HuH-7.5 (cell line): Measurements from ENCODE around the gene BLMH.

Experiments used
- DNase-seq: peaks from one replicate; pipeline ENCODE4 v3.0.0; 2011; ENCODE audit warnings: low spot score

Gene BLMH

DNA sequence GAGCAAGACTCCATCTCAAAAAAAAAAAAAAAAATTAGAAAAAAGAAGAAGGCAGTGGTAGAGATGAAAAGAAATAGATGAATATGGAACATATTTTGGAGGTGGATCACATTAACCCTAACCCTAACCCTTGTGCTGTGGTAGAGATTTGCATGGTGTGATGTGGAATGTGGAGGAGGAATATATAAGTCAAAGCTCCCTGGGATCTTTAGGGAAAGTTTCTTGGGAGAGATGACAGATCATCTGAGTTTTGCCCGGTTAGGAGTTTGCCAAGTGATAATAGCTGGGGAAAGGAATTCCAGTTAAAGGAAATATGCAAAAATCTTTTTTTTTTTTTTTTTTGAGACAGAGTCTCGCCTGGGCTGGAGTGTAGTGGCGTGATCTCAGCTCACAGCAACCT, 13.0 kb upstream of the BLMH start:
- no peak for DNase-seq

DNA sequence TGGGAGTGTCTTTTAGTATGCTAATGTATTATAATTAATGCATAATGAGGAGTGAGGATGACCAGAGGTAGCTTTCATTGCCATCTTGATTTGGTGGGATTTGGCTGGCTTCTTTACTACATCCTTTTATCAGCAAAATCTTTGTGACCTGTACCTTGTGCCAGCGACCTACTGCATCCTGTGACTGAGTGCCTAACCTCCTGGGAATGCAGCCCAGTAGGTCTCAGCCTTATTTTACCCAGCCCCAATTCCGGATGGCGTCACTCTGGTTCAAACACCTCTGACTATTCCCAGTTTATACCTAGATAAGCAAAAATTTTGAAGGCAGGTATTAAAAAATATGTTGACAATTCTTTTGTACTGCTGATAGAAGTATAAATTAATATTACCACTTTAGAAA, 10.5 kb upstream of the BLMH start:
- no peak for DNase-seq

DNA sequence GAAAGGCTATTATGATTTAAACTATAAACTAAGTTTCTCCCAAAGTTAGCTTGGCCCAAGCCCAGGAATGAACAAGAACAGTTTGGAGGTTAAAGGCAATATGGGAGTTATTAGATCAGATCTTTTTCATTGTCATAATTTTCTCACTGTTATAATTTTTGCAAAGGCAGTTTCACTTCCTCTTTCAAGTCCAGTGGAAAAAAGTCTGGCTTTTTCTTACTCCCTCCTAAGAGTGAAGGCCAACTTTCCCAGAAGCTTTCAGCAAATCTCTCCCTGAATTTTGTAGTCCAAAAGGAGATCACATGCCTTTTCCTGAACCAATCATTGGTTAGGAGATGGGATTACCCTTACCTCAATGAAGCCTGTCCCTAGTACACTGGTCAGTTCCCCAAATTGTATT, 9.1 kb upstream of the BLMH start:
- no peak for DNase-seq

DNA sequence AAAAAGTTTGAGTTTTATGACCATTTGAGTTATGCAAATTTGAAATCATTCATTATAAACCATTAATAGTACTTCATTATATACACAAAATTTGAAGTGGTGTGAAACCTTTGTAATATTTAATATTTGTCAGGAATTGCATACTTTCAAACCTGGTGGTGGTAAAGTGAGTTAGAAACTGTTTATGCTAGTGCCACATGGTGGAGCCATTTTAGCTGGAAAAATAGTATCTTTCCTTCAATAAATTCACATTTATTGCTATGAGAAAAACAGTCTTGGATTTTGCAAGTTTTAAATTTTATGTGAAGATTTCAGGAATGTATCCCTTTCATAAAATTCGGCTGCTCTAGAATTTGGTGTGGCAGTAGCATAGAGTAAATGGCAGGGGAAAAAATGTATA, 7.3 kb upstream of the BLMH start:
- DNase-seq = no peak

DNA sequence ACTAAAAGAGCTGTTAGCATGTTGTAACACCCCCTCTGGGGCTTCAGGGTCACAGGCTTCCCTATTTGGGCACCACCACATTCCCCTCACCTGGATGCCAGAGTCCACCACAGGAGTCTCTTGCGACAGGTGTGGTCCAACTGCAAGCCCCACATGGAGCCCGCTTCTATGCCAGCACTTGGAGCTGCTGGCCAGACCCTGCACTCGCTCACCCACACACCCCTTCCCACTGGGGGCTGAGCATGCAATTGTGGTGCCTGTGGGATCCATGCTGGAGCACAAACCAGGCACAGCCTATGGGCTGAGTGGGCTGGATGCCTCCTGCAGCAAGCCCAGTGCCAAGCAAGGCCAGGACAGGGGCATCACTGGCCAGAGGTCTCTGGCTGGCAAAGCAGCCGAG, 6.0 kb upstream of the BLMH start:
- DNase-seq = no peak

DNA sequence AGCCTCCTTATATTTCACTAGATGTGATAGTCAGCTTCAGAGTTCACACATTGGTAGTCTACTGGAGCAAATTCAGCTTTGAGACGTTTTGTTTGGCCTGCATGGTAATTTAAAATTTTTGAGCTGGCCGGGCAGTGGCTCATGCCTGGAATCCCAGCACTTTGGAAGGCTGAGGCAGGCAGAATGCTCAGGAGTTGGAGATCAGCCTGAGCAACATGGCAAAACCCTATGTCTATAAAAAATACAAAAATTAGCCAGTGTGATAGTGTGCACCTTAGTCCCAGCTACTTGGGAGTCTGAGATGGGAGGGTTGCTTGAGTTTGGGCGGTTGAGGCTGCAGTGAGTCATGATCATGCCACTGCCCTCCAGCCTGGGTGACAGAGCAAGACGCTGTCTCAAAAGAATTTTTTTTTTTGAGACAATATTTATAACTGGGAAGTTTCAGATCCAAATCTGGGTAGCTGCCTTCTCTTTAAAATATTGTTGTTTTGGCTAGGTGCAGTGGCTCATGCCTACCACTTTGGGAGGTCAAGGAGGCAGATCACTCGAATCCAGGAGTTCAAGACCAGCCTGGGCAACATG, 4.8 kb upstream of the BLMH start:
- DNase-seq = no peak

DNA sequence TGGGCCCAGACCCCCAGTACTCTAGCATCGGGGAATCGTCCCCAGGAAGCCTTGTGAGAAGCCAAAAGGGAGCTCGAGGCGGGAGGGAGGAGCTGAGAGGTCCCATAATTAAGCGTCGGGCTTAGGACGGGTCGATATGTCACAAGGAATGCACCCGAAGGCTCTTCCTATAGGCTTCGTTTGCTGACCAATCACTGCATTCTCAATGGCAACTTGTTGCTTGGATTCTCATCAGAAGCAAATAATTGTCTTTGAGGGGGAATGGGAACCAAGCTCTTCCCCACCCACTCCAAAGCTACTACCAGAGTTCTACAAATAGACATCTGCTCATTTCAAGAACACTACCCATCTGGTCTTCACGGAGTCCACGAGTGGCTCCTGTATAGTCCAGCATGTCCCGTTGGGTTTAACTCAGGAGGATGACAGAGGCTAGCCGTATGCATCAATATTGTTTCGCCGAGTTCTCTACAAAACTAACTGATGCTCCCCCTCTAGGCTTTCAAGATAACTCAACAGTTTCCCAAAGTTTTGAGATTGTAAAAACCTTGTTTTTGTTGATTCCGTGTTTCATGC, 628 bp upstream of the BLMH start:
- peak; percentile 49 for DNase-seq

DNA sequence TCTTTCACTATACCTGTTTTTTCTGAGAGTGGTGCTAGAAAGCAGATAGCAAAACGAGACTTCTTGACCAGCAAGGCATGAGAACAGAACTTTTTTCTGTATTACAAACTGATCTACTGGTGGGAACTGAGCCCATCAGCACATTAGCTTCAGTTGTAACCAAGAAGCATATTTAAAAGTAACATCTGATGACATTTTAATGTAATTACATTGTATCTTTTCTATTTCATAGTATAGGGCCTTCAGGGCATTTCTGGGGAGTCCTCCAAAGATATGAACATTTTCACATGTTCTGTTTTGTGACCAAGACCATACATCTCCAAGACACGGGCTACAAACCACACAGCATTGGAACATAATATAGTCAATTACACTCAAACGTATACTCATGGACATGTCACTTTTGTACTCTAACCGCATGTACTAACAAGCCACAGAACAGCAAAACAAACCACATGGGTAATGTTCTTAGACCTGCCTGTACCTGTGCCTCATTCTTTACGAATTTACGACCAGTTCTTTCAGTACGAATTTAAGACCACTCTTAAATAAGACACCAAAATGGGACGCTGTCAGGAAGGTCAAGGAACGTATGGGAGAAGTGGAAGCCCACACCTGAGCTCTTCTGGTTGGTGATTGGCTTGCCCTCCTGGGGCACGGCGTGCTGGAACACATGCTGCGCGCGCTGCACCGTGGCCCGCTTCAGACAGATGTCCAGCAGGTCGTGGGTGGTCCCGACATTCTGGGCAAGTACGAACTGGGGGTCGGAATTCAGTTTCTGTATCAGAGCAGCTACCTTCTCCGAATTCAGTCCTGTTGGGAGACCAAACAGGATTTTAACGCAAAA, 825 bp downstream of the BLMH start:
- DNase-seq = peak; percentile 55

DNA sequence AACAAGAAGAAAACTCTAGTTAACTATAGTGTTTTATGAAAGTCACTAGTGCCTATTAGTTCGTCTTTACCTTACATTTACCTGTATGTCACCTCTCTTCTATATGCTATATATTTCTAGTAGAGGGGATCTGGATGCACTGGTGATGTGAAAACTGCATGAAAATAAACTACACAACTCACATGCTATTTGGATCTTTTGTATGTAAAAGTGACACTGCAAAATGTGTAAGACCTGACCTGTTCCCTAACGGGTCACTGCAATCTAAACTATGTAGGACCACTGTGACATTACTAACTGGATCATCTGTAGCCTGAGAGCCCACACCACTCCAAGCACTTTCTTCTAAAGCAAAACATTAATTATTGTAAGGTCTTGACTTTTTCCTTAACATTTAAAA, 1.7 kb downstream of the BLMH start:
- DNase-seq = no peak

DNA sequence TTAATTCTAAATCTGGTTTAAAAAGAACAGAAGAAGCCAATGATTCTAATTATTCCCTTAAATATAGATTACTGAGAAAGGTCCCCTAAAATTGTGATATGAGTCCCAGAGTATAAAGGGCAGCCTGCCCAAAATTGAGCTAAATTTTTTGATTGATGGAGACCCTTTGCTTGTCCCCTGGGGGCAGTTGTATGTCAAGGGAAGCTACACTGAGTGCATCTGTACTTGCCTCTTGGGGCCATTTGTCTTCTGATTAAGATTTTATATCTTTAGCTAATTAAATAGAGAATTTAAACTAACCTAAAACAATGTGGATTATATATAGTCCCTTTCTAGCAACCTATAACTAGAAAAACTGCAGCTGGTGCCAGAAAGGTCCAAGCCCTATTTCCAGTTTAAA, 12.6 kb downstream of the BLMH start:
- no peak for DNase-seq

DNA sequence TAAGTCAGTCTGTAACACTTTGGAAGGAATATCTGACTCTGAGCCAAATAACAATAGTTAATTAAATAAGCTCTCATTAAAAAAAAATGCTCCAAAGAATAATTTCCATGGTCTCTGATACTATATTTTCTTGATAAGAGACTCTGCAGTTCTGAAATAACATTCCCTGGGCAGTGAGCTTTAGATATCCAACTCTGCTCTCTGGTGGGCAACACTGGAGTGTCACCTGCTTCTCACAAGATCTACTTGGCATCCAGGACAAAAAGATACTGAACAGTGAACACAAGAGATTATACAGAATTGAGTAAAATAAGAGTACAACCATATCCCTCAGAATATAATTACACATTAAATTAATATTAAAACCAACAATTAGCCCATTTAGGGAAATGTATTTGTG, 13.7 kb downstream of the BLMH start:
- no peak for DNase-seq

DNA sequence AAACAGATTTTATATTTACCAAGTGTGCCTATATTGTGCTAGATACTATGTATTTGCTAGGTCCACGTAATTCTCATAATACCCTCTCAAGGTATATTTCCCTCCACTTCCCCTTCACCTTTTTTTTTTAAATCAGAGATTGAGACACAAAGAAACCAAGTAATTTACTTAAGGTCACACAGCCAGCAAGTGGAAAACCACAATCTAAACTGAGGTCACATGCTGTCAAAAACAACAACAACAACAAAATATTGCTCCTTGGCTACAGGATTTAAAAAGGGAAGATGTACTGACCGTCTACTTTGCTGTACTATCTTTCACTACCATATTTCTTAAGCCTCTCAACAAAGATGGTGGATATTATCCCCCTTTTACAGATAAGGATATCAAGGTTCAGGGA, 15.8 kb downstream of the BLMH start:
- no peak for DNase-seq

DNA sequence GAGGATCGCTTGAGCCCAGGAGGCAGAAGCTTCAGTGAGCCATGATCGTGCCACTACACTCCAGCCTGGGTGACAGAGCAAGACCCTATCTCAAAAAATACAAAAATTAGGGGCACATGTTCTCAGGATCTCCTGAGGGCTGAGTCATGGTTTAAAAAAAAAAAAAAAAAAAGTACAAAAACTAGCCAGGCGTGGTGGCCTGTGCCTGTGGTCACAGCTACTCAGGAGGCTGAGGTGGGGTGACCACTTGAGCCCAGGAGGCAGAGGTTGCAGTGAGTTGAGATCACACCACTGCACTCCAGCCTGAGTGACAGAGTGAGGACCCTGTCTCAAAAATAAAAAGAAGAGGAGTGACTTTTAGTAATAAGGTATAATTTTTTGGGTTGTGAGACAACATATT, 16.9 kb downstream of the BLMH start:
- no peak for DNase-seq

DNA sequence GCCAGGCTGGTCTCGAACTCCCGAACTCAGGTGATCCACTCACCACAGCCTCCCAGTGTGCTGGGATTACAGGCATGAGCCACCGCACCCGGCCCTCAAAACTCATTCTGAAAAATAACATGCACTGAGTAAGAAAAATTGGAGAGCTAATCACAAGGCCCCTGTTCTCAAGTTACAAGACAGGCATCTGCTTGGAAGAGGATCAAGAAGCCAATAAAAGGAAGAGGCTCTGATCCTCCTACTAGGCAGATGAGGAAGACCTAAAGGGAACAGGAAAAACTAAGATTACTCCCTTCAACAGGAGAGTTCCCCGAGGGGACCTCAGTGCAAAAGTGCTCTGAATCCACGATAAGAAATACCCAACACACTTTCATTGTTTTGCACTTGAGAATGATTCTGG, 18.4 kb downstream of the BLMH start:
- DNase-seq = no peak

DNA sequence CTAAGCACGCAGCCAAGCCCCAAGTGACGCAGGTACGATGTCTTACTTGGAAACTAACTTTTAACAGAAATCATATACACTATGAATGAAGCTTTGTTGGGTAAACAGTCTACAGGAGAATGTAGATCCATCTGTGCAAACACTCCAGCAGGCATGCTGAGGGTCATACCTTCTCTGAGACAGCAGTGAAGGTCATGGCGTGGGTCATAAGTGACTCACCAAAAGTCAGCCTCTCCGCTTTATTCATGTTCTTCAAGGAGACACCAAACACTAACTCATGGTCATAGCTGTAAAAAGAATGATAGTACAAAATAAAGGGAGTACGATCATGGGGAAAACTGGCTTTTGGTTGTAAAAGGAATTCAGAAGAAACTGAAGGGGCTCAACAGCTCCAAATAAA, 20.6 kb downstream of the BLMH start:
- no peak for DNase-seq

DNA sequence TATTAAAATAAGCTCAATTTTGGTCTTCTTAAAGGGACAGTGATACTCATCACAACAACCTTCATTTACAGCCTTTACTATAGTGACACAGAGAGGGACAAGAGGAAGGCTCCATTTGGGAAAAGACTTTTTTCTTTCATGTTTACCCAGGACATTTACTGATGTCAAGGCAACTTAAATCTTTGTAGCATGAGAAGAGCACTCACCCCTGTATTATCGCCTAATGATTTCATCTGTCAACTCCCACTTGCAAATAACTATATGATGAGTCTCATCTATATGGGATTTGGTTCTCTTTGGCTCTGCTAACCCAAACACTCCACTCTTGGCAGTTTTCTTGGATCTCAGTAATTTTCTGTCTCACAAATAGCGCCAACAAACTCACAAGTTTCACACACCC, 24.1 kb downstream of the BLMH start:
- DNase-seq = no peak

DNA sequence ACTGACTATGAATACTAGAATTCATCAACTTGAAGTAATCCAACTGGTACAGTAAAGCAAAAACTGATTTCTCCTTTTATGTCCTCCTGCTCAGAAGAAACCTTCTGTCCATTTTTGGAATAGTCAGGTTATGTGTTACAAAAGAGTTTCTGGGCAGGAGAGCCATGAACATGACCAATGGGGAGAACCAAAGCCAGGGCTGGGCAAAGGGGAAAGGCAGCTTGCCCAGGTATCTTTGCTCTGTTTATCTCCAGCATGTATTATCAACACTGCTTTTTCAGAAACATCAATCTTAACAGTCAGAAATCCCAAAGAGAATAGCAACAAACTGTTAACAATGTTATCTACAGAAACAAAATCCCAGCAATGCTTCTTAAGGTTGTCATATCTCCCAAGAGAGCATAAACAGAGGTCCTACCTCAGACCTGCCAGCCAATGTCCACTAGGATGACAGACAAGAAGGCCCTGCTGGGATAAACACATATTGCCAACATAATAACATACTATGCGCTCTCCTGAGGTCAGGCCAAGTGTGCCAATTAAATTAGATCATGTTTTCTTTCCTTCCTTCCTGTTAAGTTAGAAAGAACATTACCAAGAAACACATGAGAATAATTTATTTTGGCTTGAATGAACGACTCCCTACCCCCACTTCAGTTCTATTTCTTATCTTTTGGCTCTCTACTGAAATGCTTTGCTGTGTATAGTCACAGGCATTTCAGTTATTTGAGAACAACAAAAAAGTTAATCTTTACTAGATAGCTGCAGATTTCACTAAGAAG, 28.0 kb downstream of the BLMH start:
- DNase-seq = no peak

DNA sequence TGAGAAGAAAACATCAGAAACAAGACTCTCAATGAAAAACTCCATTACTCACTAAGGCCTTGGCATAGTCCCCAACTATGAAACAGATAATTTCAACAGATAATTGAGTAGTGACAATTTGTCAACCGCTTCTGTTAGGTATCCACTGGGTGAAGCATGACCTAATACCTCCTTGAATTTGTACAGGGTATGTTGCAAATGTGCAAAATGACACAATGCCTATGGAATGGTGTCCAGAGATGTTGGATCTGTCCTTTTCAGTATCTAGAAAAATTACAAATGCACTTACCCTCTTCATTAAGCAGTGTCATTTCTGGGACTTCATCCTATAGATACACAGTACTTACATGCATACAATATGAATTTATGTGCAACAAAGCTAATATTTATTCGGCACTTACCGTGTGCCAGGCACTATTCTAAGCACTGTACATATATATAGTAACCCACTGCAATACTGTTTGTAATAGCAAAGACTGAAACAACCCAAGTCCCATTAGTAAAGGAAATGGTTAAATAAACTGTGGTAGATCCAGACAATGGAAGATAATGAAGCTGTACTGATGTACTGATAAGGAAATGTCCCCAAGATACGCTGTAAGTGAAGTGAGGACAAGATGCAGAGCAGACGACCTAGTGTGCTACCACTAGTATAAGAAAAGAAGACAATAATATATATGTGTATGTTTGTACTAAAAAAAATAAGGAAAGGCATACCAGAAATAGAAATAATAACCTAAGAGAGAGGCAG, 34.8 kb downstream of the BLMH start:
- DNase-seq = no peak

DNA sequence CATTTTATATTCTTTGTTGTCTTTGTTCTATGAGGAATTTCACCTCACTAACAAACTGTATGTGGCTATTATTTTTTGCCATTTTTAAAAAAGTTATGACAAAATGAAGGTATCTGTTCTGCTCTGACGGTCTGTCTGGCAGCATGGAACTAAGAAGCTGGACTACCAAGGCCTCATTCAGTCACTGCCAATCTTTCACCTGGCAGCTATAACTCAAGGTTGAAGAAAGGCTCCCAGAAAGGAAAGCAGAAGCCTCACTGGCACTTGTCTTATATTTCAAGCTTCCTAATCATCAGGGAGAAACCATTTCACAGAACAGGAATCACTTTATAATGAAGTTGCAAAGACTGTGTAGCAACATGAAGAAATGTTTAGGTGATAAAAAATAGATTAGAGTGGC, 37.6 kb downstream of the BLMH start:
- no peak for DNase-seq

DNA sequence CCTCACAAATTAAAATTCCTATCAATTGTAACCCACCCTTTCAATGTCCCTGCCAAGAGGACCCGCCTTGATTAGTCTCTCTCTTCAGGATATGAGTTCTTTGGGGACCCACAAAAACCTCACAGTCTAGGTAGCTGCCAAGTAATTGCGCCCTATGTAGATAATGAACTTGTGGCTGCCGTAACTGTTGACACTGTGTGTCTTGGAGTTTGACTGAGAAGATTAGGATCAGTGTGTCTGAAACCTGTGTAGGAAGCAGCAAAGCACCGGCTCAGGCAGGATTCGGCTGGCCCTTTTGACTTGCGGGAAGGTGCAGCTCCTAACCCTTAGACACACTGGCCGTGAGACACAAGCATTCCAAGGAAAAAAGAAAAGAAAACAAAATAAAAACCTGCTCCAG, 38.4 kb downstream of the BLMH start:
- no peak for DNase-seq

DNA sequence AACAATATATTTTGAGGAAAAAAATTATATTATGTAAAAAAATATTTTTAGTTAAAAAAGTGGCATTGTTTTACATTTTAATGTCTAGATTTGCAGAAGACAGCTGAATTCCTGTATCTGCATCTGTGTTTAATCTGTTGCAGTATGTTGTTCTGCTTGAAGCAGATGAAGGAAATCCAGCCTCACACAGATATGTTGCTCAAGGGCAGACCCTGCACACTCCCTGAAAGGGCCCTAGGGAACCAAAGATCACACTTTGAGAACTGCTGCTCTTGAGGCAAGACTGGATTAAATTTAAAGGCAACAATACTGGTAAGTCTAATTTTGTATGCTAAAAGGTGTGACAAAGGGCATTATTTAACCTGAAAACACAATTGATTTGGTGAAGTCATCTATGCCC, 39.8 kb downstream of the BLMH start:
- no peak for DNase-seq

DNA sequence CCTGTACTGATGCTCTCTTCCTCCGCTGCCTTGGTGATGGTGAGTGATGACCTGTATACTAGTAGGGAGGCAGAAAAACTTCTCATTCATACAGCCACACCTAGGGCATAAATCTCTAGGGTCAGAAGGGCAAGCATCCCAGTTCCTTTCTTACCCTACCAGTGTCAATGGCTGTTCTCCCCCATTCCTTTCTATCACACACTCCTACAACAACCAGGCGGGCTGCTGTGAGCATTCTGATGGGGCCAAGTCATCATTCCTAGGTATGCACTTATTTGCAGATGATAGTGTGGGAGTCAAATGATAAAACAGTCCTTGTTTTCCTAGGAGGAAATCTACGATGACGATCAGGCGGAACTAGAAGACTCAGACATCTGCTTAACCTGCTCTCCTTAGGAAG, 42.3 kb downstream of the BLMH start:
- DNase-seq = no peak
